ENCODE results near the gene KLK12. TPM values are rescaled to one million over a fixed set of nuclear protein-coding genes. Genes with fewer than 3 reads are reported as not detected.

The KLK12 gene
- total RNA-seq, 1 experiment from 2014 or later, result not detected

DNA sequence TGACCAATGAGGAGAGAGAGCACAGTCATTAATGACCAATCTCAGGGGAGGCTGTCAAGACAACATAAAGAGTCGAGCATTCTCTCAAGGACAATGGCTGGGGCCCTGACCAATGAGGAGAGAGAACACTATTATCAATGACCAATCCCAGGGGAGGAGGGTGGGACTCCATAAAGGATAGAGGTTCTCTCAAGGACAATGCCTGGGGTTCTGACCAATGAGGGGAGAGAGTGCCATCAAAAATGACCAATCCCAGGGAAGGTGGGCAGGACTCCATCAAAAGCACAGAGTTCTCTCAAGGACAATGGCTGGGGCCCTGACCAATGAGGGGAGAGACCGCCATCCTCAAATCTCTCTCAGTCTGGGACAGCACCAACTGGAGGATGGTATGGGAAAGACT lies 5.1 kb downstream of the KLK12 start:
- CTCF ChIA-PET, result no interaction called here
- H3K4me3 Mint-ChIP-seq (ENCODE audit: unreplicated experiment), result no peak overlapping the region
- DNase-seq, result no peak
- POLR2A ChIA-PET, result no interaction called here
- H3K36me3 ChIP-seq (ENCODE audit: control insufficient read depth, insufficient read depth, low read length), result no peaks in the 10 kb centered on the region
- BruUV-seq (replicated peaks), result no TSS peak
- H3K4me1 Mint-ChIP-seq (ENCODE audit: low read depth, unreplicated experiment), result peaks cover 4% of the 10 kb centered on the region
- H3K9me3 ChIP-seq, result no peaks in the 10 kb centered on the region
- intact Hi-C loops (cut with micrococcal nuclease; ENCODE audit: unreplicated experiment), result no loop called here
- H3K27me3 Mint-ChIP-seq (ENCODE audit: insufficient read depth, unreplicated experiment), result peaks cover 13% of the 10 kb centered on the region
- TF ChIP-seq, protein P1, sequence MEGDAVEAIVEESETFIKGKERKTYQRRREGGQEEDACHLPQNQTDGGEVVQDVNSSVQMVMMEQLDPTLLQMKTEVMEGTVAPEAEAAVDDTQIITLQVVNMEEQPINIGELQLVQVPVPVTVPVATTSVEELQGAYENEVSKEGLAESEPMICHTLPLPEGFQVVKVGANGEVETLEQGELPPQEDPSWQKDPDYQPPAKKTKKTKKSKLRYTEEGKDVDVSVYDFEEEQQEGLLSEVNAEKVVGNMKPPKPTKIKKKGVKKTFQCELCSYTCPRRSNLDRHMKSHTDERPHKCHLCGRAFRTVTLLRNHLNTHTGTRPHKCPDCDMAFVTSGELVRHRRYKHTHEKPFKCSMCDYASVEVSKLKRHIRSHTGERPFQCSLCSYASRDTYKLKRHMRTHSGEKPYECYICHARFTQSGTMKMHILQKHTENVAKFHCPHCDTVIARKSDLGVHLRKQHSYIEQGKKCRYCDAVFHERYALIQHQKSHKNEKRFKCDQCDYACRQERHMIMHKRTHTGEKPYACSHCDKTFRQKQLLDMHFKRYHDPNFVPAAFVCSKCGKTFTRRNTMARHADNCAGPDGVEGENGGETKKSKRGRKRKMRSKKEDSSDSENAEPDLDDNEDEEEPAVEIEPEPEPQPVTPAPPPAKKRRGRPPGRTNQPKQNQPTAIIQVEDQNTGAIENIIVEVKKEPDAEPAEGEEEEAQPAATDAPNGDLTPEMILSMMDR (IDR thresholded peaks at IDR 0.05; ENCODE audit: insufficient read depth in 1 of 2, low read depth in 1 of 2, low read length in 1 of 2, severe bottlenecking in 1 of 2, unreplicated experiment in 1 of 2), result no peak
- no peaks in the 10 kb centered on the region for H3K9me3 Mint-ChIP-seq (ENCODE audit: unreplicated experiment)
- H3K4me3 ChIP-seq (ENCODE audit: low read depth, low read length), result no peak overlapping the region
- H3K27ac Mint-ChIP-seq (ENCODE audit: unreplicated experiment), result no peak overlapping the region
- no peaks in the 10 kb centered on the region for H3K4me1 ChIP-seq
- H3K36me3 Mint-ChIP-seq (ENCODE audit: insufficient read depth, unreplicated experiment), result no peaks in the 10 kb centered on the region
- no peaks in the 10 kb centered on the region for H3K27me3 ChIP-seq (replicated peaks; ENCODE audit: control insufficient read depth, insufficient read depth, low read length)

DNA sequence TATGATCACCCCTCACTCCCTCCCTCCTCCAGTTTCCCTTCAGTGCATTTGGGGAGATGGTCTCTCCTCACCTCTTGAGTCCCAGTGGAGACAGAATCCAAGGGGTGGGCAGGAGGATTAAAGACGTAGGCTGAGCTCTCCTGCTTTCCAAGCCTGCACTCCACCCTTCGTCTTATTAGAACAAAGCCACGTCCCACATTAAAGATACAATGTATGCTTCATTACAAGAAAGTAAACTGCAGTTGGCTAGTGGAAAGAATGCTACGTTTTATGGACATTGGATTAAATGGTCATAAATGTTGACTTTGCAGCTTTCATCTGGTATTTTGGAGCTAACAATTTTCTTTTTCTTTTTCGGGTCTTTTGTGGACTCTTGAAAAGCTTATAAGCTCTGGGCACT lies 6.9 kb downstream of the KLK12 start:
- Histone ChIP-seq H3K4me3 (ENCODE audit: low read depth, low read length) (no peak overlapping the region), H3K36me3 (ENCODE audit: control insufficient read depth, insufficient read depth, low read length) (no peaks in the 10 kb centered on the region), H3K4me1 (no peaks in the 10 kb centered on the region), H3K27me3 (replicated peaks; ENCODE audit: control insufficient read depth, insufficient read depth, low read length) (no peaks in the 10 kb centered on the region; the same call in 1 of the 2 replicates), H3K9me3 (no peaks in the 10 kb centered on the region)
- Mint-ChIP-seq H3K27me3 (ENCODE audit: insufficient read depth, unreplicated experiment) (peaks cover 9% of the 10 kb centered on the region), H3K4me1 (ENCODE audit: low read depth, unreplicated experiment) (no peaks in the 10 kb centered on the region), H3K36me3 (ENCODE audit: insufficient read depth, unreplicated experiment) (no peaks in the 10 kb centered on the region), H3K9me3 (ENCODE audit: unreplicated experiment) (no peaks in the 10 kb centered on the region), H3K27ac (ENCODE audit: unreplicated experiment) (no peak overlapping the region), H3K4me3 (ENCODE audit: unreplicated experiment) (no peak overlapping the region)
- CTCF ChIA-PET, result no interaction called here
- TF ChIP-seq, protein P1 (IDR thresholded peaks at IDR 0.05; ENCODE audit: insufficient read depth in 1 of 2, low read depth in 1 of 2, low read length in 1 of 2, severe bottlenecking in 1 of 2, unreplicated experiment in 1 of 2), result no peak
- no peak for DNase-seq
- POLR2A ChIA-PET, result no interaction called here
- intact Hi-C loops (cut with micrococcal nuclease; ENCODE audit: unreplicated experiment), result no loop called here
- BruUV-seq (replicated peaks), result no TSS peak

DNA sequence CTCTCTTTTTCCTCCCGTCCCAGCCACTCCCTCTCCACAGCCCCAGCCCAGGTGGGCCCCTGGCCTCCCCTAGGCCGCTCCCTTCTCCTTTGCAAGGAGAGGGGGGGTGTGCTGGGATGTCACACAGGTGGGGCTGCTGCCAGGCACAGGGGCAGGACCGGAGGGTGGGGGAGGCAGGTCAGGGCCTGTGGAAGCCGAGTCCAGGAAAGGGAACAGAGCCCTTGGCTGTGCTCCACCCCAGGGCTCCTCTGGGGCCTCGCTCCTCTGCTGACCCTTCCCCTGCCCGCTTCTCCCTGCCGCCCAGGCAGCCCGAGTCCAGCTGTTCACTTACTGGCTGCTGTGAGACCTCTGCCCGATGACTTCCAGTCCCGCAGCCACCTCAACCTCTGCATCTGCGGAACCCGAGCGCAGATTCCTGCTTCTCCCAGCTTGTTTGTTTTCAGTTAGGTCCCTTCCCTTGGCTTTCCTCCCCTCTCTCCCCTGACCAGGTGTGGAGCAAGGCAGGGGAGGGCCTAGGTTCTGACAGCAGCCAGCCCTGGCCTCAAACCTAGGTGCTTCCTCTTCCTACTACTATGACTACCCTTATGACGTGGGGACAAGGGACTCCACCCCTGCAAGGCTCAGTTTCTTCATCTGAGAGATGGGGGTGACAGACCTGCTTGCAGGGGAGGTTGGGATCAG lies 7.5 kb downstream of the KLK12 start:
- Mint-ChIP-seq H3K4me3 (ENCODE audit: unreplicated experiment) (no peak overlapping the region), H3K4me1 (ENCODE audit: low read depth, unreplicated experiment) (no peaks in the 10 kb centered on the region), H3K36me3 (ENCODE audit: insufficient read depth, unreplicated experiment) (no peaks in the 10 kb centered on the region), H3K27ac (ENCODE audit: unreplicated experiment) (no peak overlapping the region), H3K27me3 (ENCODE audit: insufficient read depth, unreplicated experiment) (peaks cover 15% of the 10 kb centered on the region), H3K9me3 (ENCODE audit: unreplicated experiment) (no peaks in the 10 kb centered on the region)
- H3K4me3 ChIP-seq (ENCODE audit: low read depth, low read length), result no peak overlapping the region
- POLR2A ChIA-PET, result no interaction called here
- TF ChIP-seq, protein P1 (IDR thresholded peaks at IDR 0.05; ENCODE audit: insufficient read depth in 1 of 2, low read depth in 1 of 2, low read length in 1 of 2, severe bottlenecking in 1 of 2, unreplicated experiment in 1 of 2), result no peak
- DNase-seq, result no peak
- H3K36me3 ChIP-seq (ENCODE audit: control insufficient read depth, insufficient read depth, low read length), result no peaks in the 10 kb centered on the region
- H3K9me3 ChIP-seq, result no peaks in the 10 kb centered on the region
- CTCF ChIA-PET, result no interaction called here
- H3K4me1 ChIP-seq, result no peaks in the 10 kb centered on the region
- intact Hi-C loops (cut with micrococcal nuclease; ENCODE audit: unreplicated experiment), result no loop called here
- BruUV-seq (replicated peaks), result no TSS peak
- H3K27me3 ChIP-seq (replicated peaks; ENCODE audit: control insufficient read depth, insufficient read depth, low read length), result no peaks in the 10 kb centered on the region; the same call in 1 of the 2 replicates

Data from Caco-2 (cell line).